Adrenal gland (tissue), 5 donors: ENCODE results near the gene RANBP9.

Experiments
- POLR2A ChIP-seq, 2 donors: fragments of 450-650 bp; IDR thresholded peaks; one replicate each; pipeline ENCODE4 v1.6.1; 2017; ENCODE audit warnings: antibody characterized with exemption in 2 of 2, mild to moderate bottlenecking in 2 of 2, moderate library complexity in 1 of 2
- TF ChIP-seq, protein P1 (sequence below), 6 experiments: fragments of 450-650 bp in 4 of 6; fragments of 200-600 bp in 2 of 6; sonication (generic) in 1 of 6; IDR thresholded peaks; 1 replicate in 5 of 6; 2 replicates in 1 of 6; pipeline versions ENCODE4 v1.5.1 to v1.8.0; 2016 to 2021; ENCODE audit warnings: antibody characterized with exemption in 6 of 6, mild to moderate bottlenecking in 2 of 6, moderate library complexity in 1 of 6
- donor health status: DM: no; HTN: no; CAD: no.

DNA sequence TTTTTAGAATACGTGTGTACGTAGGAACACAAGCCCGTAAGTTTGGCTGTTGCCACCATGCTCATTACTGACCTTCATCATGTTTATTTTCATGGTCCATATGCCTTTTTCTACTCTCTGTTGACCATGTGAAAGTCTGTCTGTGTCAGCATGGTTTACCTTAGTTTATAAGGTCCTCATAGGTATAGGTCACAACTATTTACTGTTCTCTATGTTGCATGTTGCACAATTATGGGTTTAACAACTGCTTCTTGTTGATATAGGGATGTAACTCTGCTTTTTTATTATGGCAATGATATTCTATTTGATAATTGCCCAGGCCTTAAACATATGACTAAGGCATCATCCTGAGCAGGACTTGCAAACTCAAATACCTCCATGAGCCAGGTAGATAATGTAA lies 13.4 kb upstream of the RANBP9 start:
- TF ChIP-seq POLR2A (IDR thresholded peaks at IDR 0.05), result no peak
- TF ChIP-seq, protein P1, sequence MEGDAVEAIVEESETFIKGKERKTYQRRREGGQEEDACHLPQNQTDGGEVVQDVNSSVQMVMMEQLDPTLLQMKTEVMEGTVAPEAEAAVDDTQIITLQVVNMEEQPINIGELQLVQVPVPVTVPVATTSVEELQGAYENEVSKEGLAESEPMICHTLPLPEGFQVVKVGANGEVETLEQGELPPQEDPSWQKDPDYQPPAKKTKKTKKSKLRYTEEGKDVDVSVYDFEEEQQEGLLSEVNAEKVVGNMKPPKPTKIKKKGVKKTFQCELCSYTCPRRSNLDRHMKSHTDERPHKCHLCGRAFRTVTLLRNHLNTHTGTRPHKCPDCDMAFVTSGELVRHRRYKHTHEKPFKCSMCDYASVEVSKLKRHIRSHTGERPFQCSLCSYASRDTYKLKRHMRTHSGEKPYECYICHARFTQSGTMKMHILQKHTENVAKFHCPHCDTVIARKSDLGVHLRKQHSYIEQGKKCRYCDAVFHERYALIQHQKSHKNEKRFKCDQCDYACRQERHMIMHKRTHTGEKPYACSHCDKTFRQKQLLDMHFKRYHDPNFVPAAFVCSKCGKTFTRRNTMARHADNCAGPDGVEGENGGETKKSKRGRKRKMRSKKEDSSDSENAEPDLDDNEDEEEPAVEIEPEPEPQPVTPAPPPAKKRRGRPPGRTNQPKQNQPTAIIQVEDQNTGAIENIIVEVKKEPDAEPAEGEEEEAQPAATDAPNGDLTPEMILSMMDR (IDR thresholded peaks at IDR 0.05), result no peak
